ENCODE results near the gene MYH14.

The MYH14 gene

DNA sequence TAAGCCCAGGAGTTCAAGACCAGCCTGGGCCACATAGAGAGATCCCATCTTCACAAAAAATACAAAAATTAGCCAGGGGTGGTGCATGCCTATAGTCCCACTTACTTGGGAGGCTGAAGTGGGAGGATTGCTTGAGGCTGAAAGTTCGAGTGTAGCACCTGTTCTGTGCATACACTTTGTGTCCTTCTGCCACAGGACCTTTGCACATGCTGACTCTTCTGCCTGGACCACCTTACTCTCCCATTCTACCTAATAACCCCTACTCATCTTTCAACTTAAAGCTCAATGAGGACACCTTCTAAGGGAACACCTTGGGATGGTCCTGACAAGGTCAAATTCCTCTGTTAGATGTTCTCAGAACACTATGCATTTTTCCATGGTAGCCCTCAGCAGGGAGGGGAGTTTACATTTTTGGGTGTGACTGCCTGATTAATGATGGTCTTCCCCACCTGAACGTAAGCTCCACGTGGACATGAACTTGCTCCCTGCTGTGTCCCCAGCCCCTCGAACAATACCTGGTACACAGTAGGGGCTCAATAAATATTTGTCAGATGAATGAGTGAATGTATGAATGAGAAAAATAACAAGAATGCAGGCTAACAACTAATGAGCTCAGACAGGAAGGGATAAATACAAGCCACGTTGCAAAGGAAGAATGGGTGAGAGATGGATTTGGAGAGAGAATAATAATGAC is 29.2 kb upstream of the MYH14 start:
- no peaks in the 10 kb centered on the region for H3K27me3 ChIP-seq
- TF ChIP-seq, protein P1, sequence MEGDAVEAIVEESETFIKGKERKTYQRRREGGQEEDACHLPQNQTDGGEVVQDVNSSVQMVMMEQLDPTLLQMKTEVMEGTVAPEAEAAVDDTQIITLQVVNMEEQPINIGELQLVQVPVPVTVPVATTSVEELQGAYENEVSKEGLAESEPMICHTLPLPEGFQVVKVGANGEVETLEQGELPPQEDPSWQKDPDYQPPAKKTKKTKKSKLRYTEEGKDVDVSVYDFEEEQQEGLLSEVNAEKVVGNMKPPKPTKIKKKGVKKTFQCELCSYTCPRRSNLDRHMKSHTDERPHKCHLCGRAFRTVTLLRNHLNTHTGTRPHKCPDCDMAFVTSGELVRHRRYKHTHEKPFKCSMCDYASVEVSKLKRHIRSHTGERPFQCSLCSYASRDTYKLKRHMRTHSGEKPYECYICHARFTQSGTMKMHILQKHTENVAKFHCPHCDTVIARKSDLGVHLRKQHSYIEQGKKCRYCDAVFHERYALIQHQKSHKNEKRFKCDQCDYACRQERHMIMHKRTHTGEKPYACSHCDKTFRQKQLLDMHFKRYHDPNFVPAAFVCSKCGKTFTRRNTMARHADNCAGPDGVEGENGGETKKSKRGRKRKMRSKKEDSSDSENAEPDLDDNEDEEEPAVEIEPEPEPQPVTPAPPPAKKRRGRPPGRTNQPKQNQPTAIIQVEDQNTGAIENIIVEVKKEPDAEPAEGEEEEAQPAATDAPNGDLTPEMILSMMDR (IDR thresholded peaks at IDR 0.05), result no peak
- H3K4me1 ChIP-seq (ENCODE audit: control insufficient read depth in 1 of 2, insufficient read depth in 1 of 2, low read depth in 1 of 2, low read length in 1 of 2), result no peaks in the 10 kb centered on the region
- no peak overlapping the region for H3K4me3 ChIP-seq (ENCODE audit: low read depth in 1 of 2, low read length in 1 of 2)
- no peaks in the 10 kb centered on the region for H3K36me3 ChIP-seq
- no peaks in the 10 kb centered on the region for H3K9me3 ChIP-seq
- no peak overlapping the region for H3K27ac ChIP-seq

DNA sequence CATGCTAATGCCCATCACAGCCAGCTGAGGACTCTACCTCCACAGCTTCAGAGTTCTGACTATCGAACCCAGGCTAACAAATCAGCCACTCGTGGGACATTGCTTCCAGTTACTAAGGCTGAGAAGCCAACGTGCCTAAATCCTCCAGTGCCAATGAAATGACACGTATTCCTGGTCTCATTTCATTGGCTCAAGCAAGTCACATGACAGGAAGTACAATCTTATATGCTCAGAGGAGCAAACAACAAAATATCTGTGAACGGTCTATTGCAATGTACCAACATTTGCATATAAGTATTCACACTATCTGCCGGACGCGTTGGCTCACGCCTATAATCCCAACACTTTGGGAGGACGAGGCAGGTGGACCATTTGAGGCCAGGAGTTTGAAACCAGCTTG is 27.5 kb upstream of the MYH14 start:
- no peak overlapping the region for H3K4me3 ChIP-seq (ENCODE audit: low read depth in 1 of 2, low read length in 1 of 2)

DNA sequence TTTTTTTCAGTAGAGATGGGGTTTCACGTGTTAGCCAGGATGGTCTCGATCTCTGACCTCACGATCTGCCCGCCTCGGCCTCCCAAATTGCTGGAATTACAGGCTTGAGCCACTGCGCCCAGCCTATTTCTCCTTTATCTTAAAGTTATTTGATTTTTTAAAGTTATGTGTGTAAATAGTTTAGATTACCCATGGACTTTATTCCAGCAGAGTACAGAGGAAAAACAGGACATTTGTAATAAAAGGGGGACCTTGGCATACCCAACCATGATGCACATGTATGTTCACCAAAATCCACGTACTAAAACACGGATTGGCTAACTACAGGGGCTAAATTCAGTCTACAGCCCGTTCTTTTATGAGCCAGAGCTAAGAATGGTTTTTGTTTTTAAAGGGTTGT is 26.6 kb upstream of the MYH14 start:
- TF ChIP-seq, protein P1 (IDR thresholded peaks at IDR 0.05), result no peak
- Histone ChIP-seq H3K4me3 (ENCODE audit: low read depth in 1 of 2, low read length in 1 of 2) (no peak overlapping the region), H3K27me3 (no peaks in the 10 kb centered on the region), H3K36me3 (no peaks in the 10 kb centered on the region), H3K27ac (no peak overlapping the region), H3K4me1 (ENCODE audit: control insufficient read depth in 1 of 2, insufficient read depth in 1 of 2, low read depth in 1 of 2, low read length in 1 of 2) (no peaks in the 10 kb centered on the region), H3K9me3 (no peaks in the 10 kb centered on the region)

More for the DNA sequence above, 27.5 kb upstream of the MYH14 start:
- H3K36me3 ChIP-seq, result no peaks in the 10 kb centered on the region
- TF ChIP-seq, protein P1 (IDR thresholded peaks at IDR 0.05), result no peak
- H3K9me3 ChIP-seq, result no peaks in the 10 kb centered on the region
- no peak overlapping the region for H3K27ac ChIP-seq
- no peaks in the 10 kb centered on the region for H3K4me1 ChIP-seq (ENCODE audit: control insufficient read depth in 1 of 2, insufficient read depth in 1 of 2, low read depth in 1 of 2, low read length in 1 of 2)
- no peaks in the 10 kb centered on the region for H3K27me3 ChIP-seq

DNA sequence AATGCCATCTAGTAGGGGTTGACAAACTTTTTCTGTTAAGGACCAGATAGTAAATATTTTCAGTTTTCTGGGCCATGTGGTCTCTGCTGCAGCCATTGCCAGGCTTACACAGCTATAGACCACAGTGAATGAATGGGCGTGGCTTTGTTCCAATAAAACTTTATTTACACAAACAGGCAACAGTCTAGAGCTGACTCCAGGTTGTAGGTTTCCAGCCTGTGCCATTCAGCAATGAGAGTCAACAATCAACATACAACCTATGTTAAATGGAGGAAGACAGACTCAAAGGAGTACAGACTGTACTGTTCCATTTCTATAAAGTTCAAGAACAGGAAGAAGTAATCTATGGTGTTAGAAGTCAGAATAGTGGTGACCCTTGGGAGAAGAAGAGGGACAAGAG is 25.1 kb upstream of the MYH14 start:
- TF ChIP-seq, protein P1 (IDR thresholded peaks at IDR 0.05), result no peak
- Histone ChIP-seq H3K27ac (no peak overlapping the region), H3K9me3 (no peaks in the 10 kb centered on the region), H3K4me1 (ENCODE audit: control insufficient read depth in 1 of 2, insufficient read depth in 1 of 2, low read depth in 1 of 2, low read length in 1 of 2) (no peaks in the 10 kb centered on the region), H3K27me3 (no peaks in the 10 kb centered on the region), H3K36me3 (no peaks in the 10 kb centered on the region), H3K4me3 (ENCODE audit: low read depth in 1 of 2, low read length in 1 of 2) (no peak overlapping the region)

DNA sequence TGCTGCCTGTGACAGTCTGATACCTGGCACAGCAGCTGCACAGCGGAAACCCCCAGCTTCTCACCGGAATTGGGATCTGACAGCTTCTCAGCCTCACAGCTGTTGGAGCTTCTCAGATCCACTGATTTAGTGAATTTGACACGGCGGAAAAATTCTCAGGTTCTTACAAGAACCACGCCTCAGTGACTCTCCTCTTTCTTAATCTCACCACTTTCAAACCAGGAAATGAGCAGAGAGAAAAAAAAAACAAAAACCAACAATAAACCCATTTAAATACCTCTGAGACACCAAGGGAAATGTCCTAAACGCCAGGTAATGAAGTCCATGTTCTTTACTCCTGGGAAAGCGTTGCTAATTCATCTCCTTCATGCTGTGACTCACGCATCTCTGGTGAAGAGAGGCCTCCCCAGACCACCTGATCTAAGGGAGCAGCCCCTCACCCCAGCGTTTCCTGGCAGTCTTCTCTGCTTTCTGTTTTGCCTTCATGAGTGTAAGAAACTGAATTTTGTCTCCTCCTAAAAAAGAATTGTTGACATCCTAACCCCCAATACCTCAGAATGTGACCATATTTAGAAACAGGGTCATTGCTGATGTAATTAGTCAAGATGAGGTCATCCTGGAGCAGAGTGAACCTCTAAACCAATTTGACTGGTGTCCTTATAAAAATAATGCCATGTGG is 24.4 kb upstream of the MYH14 start:
- H3K27ac ChIP-seq, result no peak overlapping the region
- TF ChIP-seq, protein P1 (IDR thresholded peaks at IDR 0.05), result no peak

More for the DNA sequence above, 24.4 kb upstream of the MYH14 start:
- H3K4me1 ChIP-seq (ENCODE audit: control insufficient read depth in 1 of 2, insufficient read depth in 1 of 2, low read depth in 1 of 2, low read length in 1 of 2), result no peaks in the 10 kb centered on the region
- H3K27me3 ChIP-seq, result no peaks in the 10 kb centered on the region
- H3K4me3 ChIP-seq (ENCODE audit: low read depth in 1 of 2, low read length in 1 of 2), result no peak overlapping the region
- H3K36me3 ChIP-seq, result no peaks in the 10 kb centered on the region
- no peaks in the 10 kb centered on the region for H3K9me3 ChIP-seq

All from neutrophil (primary cell).